ENCODE results near the gene MANEA. TPM values are rescaled to one million over a fixed set of nuclear protein-coding genes. Genes with fewer than 3 reads are reported as not detected.
A peak's percentile ranks its signal among the peaks of the same experiment; 100 is the strongest.

The MANEA gene, protein sequence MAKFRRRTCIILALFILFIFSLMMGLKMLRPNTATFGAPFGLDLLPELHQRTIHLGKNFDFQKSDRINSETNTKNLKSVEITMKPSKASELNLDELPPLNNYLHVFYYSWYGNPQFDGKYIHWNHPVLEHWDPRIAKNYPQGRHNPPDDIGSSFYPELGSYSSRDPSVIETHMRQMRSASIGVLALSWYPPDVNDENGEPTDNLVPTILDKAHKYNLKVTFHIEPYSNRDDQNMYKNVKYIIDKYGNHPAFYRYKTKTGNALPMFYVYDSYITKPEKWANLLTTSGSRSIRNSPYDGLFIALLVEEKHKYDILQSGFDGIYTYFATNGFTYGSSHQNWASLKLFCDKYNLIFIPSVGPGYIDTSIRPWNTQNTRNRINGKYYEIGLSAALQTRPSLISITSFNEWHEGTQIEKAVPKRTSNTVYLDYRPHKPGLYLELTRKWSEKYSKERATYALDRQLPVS
- polyA plus RNA-seq (2011; rRNA removed) (10.5 and 17.3 TPM in 2 replicates), polyA minus RNA-seq (2011; rRNA and poly(A)+ RNA removed) (4.7 and 12.4 TPM in 2 replicates)

DNA sequence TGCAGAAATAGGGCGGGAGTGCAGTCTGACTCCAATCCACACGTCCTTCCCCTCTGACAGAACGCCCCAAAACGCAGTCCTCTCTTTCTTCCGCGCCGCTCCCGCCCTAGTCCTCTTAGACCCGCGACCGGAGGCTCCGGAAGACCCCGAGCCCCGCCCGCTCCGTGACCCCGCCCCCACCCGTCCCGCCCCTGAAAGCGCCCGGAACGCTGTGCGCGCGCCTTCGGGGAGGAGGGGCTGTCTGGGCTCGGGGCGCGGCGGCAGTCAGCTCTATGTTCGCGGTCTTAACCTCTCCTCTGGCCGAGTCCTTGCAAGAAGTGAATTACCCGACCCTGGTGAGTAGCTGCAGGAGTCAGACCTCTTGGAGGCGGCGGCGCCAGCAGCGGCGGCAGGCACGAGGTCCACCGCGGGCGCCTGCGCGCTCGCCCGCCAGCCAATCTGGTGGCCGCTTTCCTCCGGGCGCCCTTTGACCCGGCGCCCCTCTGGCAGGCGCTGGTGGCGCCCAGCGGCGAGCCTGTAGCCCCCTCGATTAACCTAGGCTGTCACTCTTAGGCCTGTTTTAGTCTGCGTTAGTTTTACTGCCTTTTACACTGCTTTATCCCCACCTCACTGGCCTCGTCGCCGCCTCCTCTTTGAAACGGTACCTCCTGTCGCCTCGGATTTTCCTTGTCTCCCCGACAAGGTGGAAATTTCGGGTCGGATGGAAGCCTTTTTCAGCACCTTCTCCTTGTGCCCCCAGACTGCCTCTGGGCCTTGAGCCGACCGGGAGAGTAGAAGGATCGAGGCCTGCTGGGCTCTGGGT, at the start of gene MANEA:
Gene MANEA, plus strand, starts transcription at position 232 of the 802 bp plus-strand sequence. CDS start 8,905 bp downstream, outside the sequence.
- Histone ChIP-seq H3K4me3 (ENCODE audit: low read depth, low read length) (peak within 1 kb of the TSS; percentile 81), H3K27me3 (ENCODE audit: control insufficient read depth, insufficient read depth, low read length) (no peaks in the 10 kb centered on the region), H3K27ac (ENCODE audit: low read depth, low read length) (peak within 1 kb of the TSS; percentile 86), H3K9me3 (ENCODE audit: control insufficient read depth, insufficient read depth, low read length) (no peaks in the 10 kb centered on the region)
- TF ChIP-seq, protein P1, sequence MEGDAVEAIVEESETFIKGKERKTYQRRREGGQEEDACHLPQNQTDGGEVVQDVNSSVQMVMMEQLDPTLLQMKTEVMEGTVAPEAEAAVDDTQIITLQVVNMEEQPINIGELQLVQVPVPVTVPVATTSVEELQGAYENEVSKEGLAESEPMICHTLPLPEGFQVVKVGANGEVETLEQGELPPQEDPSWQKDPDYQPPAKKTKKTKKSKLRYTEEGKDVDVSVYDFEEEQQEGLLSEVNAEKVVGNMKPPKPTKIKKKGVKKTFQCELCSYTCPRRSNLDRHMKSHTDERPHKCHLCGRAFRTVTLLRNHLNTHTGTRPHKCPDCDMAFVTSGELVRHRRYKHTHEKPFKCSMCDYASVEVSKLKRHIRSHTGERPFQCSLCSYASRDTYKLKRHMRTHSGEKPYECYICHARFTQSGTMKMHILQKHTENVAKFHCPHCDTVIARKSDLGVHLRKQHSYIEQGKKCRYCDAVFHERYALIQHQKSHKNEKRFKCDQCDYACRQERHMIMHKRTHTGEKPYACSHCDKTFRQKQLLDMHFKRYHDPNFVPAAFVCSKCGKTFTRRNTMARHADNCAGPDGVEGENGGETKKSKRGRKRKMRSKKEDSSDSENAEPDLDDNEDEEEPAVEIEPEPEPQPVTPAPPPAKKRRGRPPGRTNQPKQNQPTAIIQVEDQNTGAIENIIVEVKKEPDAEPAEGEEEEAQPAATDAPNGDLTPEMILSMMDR (IDR thresholded peaks at IDR 0.05; ENCODE audit: low read depth, low read length) = no peak
- DNase-seq (ENCODE audit: low read depth, low spot score) = peak; percentile 55
- ChIA-PET CTCF (no interaction called here), POLR2A (interaction anchor here (1.0 kb wide), 1 partner anchor 22 kb away, joined by 3 read pairs; no protein-coding TSS in a partner anchor)

DNA sequence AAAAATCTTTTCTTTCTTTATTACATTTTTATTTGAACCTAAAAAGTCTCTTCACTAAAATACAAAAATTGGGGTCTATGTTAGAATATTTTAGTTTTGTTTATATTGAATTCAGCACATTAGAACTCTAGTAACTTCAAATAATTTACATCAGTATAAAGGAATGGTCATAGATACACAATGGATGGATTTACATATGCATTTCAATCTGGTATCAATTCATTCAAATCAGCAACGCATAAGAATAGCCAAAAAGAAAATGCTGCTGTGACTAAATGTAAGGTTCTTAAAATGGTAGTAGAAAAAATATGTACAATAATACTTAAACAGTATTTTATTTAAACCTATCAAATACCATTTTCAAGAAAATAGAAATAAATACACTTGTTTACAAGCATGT, 47.6 kb upstream of the MANEA start:
- POLR2A ChIA-PET = no interaction called here
- TF ChIP-seq, protein P1 (IDR thresholded peaks at IDR 0.05; ENCODE audit: low read depth, low read length) = no peak
- no peak for DNase-seq (ENCODE audit: low read depth, low spot score)

DNA sequence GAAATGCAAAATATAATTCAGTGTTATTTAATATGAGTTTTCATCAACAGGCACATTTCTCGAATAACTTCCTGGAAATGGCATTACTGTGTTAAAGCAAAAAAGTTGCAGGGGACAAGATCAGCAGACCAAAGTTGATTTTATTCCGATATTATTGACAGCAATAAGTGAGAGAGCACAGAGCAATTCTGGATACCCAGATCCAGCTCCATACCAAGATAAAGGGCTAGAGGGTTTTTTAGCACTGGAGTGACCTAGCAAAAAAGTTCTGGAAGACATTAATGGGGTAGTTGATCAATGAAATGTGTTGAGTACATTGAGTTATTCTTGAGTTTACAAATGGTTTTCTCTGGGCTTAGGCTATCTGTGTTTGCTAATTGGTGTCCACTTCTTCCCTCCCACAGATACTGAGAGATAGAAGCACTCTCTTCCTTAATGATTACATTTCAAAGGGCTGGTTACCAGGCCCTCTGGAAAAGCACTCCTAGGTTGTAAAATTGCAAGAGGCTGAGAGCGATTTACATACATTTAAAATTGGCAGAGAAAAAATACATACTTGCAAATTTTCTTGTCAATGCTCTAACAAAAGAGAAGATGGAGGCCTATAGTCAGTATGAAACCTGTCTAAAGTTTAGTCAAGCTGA, 47.0 kb upstream of the MANEA start:
- H3K27ac ChIP-seq (ENCODE audit: low read depth, low read length) = no peak overlapping the region
- CTCF ChIA-PET = no interaction called here
- TF ChIP-seq, protein P1 (IDR thresholded peaks at IDR 0.05; ENCODE audit: low read depth, low read length) = no peak
- POLR2A ChIA-PET = no interaction called here
- H3K4me3 ChIP-seq (ENCODE audit: low read depth, low read length) = no peak overlapping the region
- no peaks in the 10 kb centered on the region for H3K27me3 ChIP-seq (ENCODE audit: control insufficient read depth, insufficient read depth, low read length)
- H3K9me3 ChIP-seq (ENCODE audit: control insufficient read depth, insufficient read depth, low read length) = no peaks in the 10 kb centered on the region
- DNase-seq (ENCODE audit: low read depth, low spot score) = no peak

More for the DNA sequence above, 47.6 kb upstream of the MANEA start:
- Histone ChIP-seq H3K9me3 (ENCODE audit: control insufficient read depth, insufficient read depth, low read length) (no peaks in the 10 kb centered on the region), H3K27me3 (ENCODE audit: control insufficient read depth, insufficient read depth, low read length) (no peaks in the 10 kb centered on the region), H3K27ac (ENCODE audit: low read depth, low read length) (no peak overlapping the region), H3K4me3 (ENCODE audit: low read depth, low read length) (no peak overlapping the region)
- CTCF ChIA-PET = no interaction called here

DNA sequence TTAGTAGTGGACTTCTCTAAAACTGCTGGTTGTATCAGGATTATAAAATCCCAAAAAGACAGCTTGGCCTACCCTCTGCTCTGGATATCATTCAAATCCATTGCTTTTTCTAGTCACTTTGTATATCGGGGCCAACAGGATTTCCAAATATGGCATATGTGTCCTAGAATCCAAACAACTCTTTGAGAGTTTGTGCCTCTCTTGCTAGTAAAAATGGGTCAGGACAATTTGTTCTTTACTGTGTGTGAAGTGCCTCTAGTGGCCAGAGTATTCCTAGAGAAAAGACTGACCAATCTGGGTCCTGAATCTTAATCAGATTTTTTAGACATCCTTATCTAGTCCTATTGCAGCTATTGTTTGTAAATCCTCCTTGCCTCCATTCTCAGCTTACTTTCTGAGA, 33.5 kb upstream of the MANEA start:
- ChIA-PET POLR2A (no interaction called here), CTCF (no interaction called here)
- no peak overlapping the region for H3K4me3 ChIP-seq (ENCODE audit: low read depth, low read length)
- H3K27ac ChIP-seq (ENCODE audit: low read depth, low read length) = no peak overlapping the region
- H3K27me3 ChIP-seq (ENCODE audit: control insufficient read depth, insufficient read depth, low read length) = no peaks in the 10 kb centered on the region
- H3K9me3 ChIP-seq (ENCODE audit: control insufficient read depth, insufficient read depth, low read length) = no peaks in the 10 kb centered on the region
- DNase-seq (ENCODE audit: low read depth, low spot score) = no peak
- TF ChIP-seq, protein P1 (IDR thresholded peaks at IDR 0.05; ENCODE audit: low read depth, low read length) = no peak

Measured in AG04450 (cell line).